ENCODE results near the gene MYO6.

DNA sequence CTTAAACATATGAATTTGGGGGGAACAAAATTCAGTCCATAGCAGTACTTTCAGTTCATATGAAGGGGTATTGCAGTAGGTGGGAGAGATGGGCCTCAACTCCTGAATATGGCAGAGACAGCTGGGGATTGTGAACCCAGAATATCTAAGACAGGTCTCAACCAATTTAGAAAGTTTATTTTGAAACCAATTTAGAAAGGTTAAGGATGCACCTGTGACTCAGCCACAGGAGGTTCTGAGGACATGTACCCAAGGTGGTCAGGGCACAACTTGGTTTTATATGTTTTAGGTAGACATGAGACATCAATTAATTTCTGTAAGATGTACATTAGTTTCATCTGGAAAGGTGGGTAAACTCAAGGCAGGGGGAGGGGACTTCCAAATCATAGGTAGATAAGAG, 59.5 kb downstream of the MYO6 start:
- no peak for TF ChIP-seq EZH2 (IDR thresholded peaks at IDR 0.05; ENCODE audit: insufficient read depth, poor library complexity, severe bottlenecking)
- no peak for TF ChIP-seq EZH2phosphoT487 (IDR thresholded peaks at IDR 0.05; ENCODE audit: insufficient read depth, low read depth)
